PC-9 (cell line): ENCODE results near the gene AMOTL2. TPM values are rescaled to one million over a fixed set of nuclear protein-coding genes. Genes with fewer than 3 reads are reported as not detected.
A peak's percentile ranks its signal among the peaks of the same experiment; 100 is the strongest.

Experiments
- BruUV-seq: library from RNA; stranded (reverse); fragments of 400-500 nt; replicated peaks from 2 replicates; lab custom pipeline; 2021; lab: Mats Ljungman, UMichigan
- CTCF ChIA-PET: fragments of 300-600 bp; sonication (Branson Sonifier 250); formaldehyde crosslinking; loops from one replicate; lab custom pipeline; 2022; ENCODE audit warnings: antibody characterized with exemption; lab: Charles Lee
- POLR2A ChIA-PET: fragments of 300-600 bp; sonication (Branson Sonifier 250); formaldehyde crosslinking; loops from one replicate; lab custom pipeline; 2022; ENCODE audit warnings: antibody characterized with exemption; ENCODE audit not compliant: unreplicated experiment; lab: Charles Lee
- DNase-seq, 2 experiments: peaks; one replicate each; pipeline versions ENCODE4 v3.0.0 to v3.0.0-alpha.2; 2015 to 2022; ENCODE audit warnings: mixed read lengths in 1 of 2
- H2AFZ ChIP-seq: fragments of 200-600 bp; sonication (generic); 2 replicates; pipeline ENCODE4 v1.8.1; 2017; ENCODE audit warnings: antibody characterized with exemption
- H3F3A ChIP-seq: fragments of 200-600 bp; sonication (generic); 2 replicates; pipeline ENCODE4 v1.8.1; 2017; ENCODE audit warnings: antibody characterized with exemption, mild to moderate bottlenecking, low read depth; ENCODE audit not compliant: insufficient read depth
- H3K27ac ChIP-seq: fragments of 200-600 bp; sonication (generic); 2 replicates; pipeline ENCODE4 v1.6.1; 2016; ENCODE audit warnings: mixed run types
- H3K27me3 ChIP-seq: fragments of 200-600 bp; sonication (generic); 2 replicates; pipeline ENCODE4 v1.6.1; 2016; ENCODE audit warnings: low read depth, mixed run types; ENCODE audit not compliant: insufficient read depth
- H3K36me3 ChIP-seq: fragments of 200-600 bp; sonication (generic); 2 replicates; pipeline ENCODE4 v1.6.1; 2016; ENCODE audit warnings: low read depth, mixed run types
- H3K4me1 ChIP-seq: fragments of 200-600 bp; sonication (generic); replicated peaks from 2 replicates; pipeline ENCODE4 v1.6.1; 2016; ENCODE audit warnings: mixed run types; ENCODE audit not compliant: insufficient read depth
- H3K4me2 ChIP-seq: fragments of 200-600 bp; sonication (generic); 2 replicates; pipeline ENCODE4 v1.6.1; 2017; ENCODE audit warnings: mixed run types
- H3K4me3 ChIP-seq: fragments of 200-600 bp; sonication (generic); 2 replicates; pipeline ENCODE4 v1.6.1; 2016; ENCODE audit warnings: mixed run types
- H3K79me2 ChIP-seq: fragments of 200-600 bp; sonication (generic); 2 replicates; pipeline ENCODE4 v1.6.1; 2017; ENCODE audit warnings: low read depth, mixed run types
- H3K9me2 ChIP-seq: fragments of 200-600 bp; sonication (generic); 2 replicates; pipeline ENCODE4 v1.8.1; 2017; ENCODE audit warnings: mild to moderate bottlenecking; ENCODE audit not compliant: insufficient read depth
- H3K9me3 ChIP-seq: fragments of 200-600 bp; sonication (generic); 2 replicates; pipeline ENCODE4 v1.8.1; 2016; ENCODE audit warnings: low read depth; ENCODE audit not compliant: insufficient read depth
- H4K20me1 ChIP-seq: fragments of 200-600 bp; sonication (generic); 2 replicates; pipeline ENCODE4 v1.8.1; 2017; ENCODE audit not compliant: insufficient read depth
- CTCF ChIP-seq: fragments of 200-600 bp; sonication (generic); conservative IDR thresholded peaks from 2 replicates; pipeline ENCODE4 v1.6.1; 2017; ENCODE audit warnings: mixed run types, antibody characterized with exemption, mild to moderate bottlenecking, moderate library complexity
- EZH2 ChIP-seq: fragments of 200-600 bp; sonication (generic); IDR thresholded peaks from 2 replicates; pipeline ENCODE4 v1.8.0; 2017; ENCODE audit warnings: antibody characterized with exemption, low read depth
- intact Hi-C: fragments of 100-400 bp; cut with micrococcal nuclease; formaldehyde crosslinking; loops from one replicate; pipeline ENCODE4 v1.10.0; 2022; ENCODE audit not compliant: unreplicated experiment
- total RNA-seq: library from RNA; stranded (reverse); gene quantifications from 2 replicates; pipeline ENCODE4 v1.2.3, GENCODE V29; 2021

The AMOTL2 gene
- total RNA-seq, 1 experiment from 2014 or later = 147 TPM

GRCh38 chr3:134375582-134376384 is 1.5 kb upstream of the AMOTL2 start:
- Histone ChIP-seq H3K4me1 (peaks cover 54% of the 10 kb centered on the region), H3K27ac (peak overlapping the region; percentile 98), H4K20me1 (peaks cover 28% of the 10 kb centered on the region), H3K79me2 (peaks cover 56% of the 10 kb centered on the region), H3F3A (peaks cover 51% of the 10 kb centered on the region), H3K9me2 (no peaks in the 10 kb centered on the region), H3K4me2 (peak overlapping the region; percentile 99), H3K4me3 (peak overlapping the region; percentile 100), H3K9me3 (no peaks in the 10 kb centered on the region), H3K27me3 (no peaks in the 10 kb centered on the region), H3K36me3 (peaks cover 26% of the 10 kb centered on the region), H2AFZ (no peak overlapping the region)
- intact Hi-C loops = loop anchor here (1.0 to 2.0 kb wide), 3 partner anchors 52 to 99 kb away; no protein-coding TSS in a partner anchor
- DNase-seq = no peak
- TF ChIP-seq CTCF (no peak), EZH2 (no peak)
- ChIA-PET CTCF (interaction anchor here (1.0 to 1.8 kb wide), 3 partner anchors 9 to 98 kb away, joined by 4 to 7 read pairs (median 5); no protein-coding TSS in a partner anchor), POLR2A (interaction anchor here (0.6 to 3.2 kb wide), 6 partner anchors 11 to 111 kb away, joined by 4 to 76 read pairs (median 4); no protein-coding TSS in a partner anchor)
- no TSS peak for BruUV-seq

GRCh38 chr3:134374791-134375581 is 739 bp upstream of the AMOTL2 start:
- Histone ChIP-seq H3K4me1 (peaks cover 62% of the 10 kb centered on the region), H3K4me3 (peak overlapping the region; percentile 100), H3K9me3 (no peaks in the 10 kb centered on the region), H2AFZ (peak overlapping the region; percentile 74), H3K27me3 (no peaks in the 10 kb centered on the region), H4K20me1 (peaks cover 36% of the 10 kb centered on the region), H3K79me2 (peaks cover 64% of the 10 kb centered on the region), H3F3A (peaks cover 58% of the 10 kb centered on the region), H3K27ac (peak overlapping the region; percentile 98), H3K4me2 (peak overlapping the region; percentile 99), H3K9me2 (no peaks in the 10 kb centered on the region), H3K36me3 (peaks cover 34% of the 10 kb centered on the region)
- TF ChIP-seq EZH2 = no peak
- no peak for TF ChIP-seq CTCF
- intact Hi-C loops = loop anchor here (1.0 to 2.0 kb wide), 8 partner anchors 11 to 99 kb away; no protein-coding TSS in a partner anchor
- DNase-seq = peak; percentile 89 to 96
- BruUV-seq = TSS peak; percentile 54
- ChIA-PET POLR2A (interaction anchor here (0.5 to 3.2 kb wide), 25 partner anchors 11 to 1840 kb away, joined by 3 to 76 read pairs (median 5); partner anchors contain the start of genes ANAPC13 and CEP63), CTCF (interaction anchor here (1.0 to 1.8 kb wide), 3 partner anchors 8 to 98 kb away, joined by 4 to 7 read pairs (median 5); no protein-coding TSS in a partner anchor)
